ENCODE results near the gene SLC25A22. TPM values are rescaled to one million over a fixed set of nuclear protein-coding genes. Genes with fewer than 3 reads are reported as not detected.

The SLC25A22 gene
- total RNA-seq, 2 donors from 2014 or later: 10.7 to 16.9 TPM

DNA sequence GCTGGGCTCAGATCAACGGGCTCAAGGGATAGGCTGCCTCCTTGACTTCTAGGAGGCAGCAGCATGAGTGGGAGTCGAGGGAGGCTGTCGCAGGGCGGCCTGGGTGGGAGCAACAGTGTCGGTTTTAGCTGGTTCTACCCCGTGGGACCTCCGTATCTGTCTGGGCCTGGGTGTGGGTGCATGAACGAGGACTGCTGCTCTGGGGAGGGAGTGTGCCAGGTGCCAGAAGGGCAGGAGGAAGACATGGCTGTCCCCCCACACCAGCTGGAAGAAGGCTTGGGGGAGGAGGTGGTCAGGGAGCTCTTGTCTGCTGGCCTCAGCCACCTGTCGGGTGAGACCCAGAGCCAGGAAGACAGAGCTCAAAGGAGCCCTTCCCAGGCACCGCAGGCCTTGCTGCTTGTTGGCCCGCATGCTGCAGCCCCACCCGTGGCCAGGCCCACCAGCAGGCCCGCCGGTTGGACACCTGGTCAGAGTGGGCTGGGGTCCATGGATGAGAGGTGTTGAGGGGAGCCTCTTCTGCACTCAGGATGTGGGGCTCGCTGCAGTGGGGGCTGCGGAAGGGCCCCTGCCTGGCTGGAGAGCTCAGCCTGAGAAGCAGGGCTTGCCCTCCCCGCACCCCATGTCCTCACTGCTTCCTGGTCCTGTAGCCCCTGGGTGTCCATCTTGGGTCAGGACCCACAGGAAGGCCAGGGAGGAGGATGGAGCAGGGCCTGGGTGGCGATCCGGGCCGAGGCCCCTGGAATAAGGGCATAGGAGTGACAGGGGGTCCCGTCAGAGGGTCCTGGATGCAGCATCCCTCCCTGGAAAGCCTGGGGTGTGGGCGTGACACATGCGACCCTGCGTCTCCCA lies 11.6 kb downstream of the SLC25A22 start:
- Histone ChIP-seq H3K4me1 (ENCODE audit: control insufficient read depth in 1 of 2, low read depth in 2 of 2) (peaks cover 0 to 16% of the 10 kb centered on the region in 2 donors), H3K4me3 (no peak overlapping the region), H3K27me3 (replicated peaks; ENCODE audit: insufficient read depth) (peaks cover 8% of the 10 kb centered on the region), H3K27ac (no peak overlapping the region), H3K36me3 (no peaks in the 10 kb centered on the region), H3K9me3 (no peaks in the 10 kb centered on the region)
- ATAC-seq (ENCODE audit: insufficient number of reproducible peaks, low FRiP score, low read depth): no peak
- TF ChIP-seq, protein P1, sequence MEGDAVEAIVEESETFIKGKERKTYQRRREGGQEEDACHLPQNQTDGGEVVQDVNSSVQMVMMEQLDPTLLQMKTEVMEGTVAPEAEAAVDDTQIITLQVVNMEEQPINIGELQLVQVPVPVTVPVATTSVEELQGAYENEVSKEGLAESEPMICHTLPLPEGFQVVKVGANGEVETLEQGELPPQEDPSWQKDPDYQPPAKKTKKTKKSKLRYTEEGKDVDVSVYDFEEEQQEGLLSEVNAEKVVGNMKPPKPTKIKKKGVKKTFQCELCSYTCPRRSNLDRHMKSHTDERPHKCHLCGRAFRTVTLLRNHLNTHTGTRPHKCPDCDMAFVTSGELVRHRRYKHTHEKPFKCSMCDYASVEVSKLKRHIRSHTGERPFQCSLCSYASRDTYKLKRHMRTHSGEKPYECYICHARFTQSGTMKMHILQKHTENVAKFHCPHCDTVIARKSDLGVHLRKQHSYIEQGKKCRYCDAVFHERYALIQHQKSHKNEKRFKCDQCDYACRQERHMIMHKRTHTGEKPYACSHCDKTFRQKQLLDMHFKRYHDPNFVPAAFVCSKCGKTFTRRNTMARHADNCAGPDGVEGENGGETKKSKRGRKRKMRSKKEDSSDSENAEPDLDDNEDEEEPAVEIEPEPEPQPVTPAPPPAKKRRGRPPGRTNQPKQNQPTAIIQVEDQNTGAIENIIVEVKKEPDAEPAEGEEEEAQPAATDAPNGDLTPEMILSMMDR (IDR thresholded peaks at IDR 0.05): no peak
- no peak for DNase-seq (ENCODE audit: low spot score)

DNA sequence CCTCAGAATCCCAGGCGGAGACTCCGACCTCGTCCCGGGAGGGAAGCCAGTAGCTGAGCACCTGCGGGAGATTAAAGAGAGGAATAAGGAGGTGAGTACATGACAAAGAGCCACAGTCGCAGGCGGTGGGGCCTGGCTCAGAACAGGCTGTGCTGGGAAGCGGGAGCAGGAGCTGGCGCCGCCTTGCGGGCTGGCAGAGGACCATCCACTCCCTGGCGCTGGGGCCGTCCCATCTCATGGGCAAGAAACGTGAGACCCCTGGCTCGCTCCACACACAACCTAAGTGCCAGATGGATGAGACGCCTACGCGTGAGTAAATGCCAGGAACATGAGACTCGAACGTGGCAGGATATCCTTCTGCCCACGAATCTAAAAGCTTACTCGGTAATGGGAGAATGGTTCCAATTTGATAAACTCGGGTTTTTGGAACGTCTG lies 14.5 kb downstream of the SLC25A22 start:
- H3K4me1 ChIP-seq (ENCODE audit: control insufficient read depth in 1 of 2, low read depth in 2 of 2): peaks cover 0 to 16% of the 10 kb centered on the region in 2 donors
- TF ChIP-seq, protein P1 (IDR thresholded peaks at IDR 0.05): peak; percentile 51

DNA sequence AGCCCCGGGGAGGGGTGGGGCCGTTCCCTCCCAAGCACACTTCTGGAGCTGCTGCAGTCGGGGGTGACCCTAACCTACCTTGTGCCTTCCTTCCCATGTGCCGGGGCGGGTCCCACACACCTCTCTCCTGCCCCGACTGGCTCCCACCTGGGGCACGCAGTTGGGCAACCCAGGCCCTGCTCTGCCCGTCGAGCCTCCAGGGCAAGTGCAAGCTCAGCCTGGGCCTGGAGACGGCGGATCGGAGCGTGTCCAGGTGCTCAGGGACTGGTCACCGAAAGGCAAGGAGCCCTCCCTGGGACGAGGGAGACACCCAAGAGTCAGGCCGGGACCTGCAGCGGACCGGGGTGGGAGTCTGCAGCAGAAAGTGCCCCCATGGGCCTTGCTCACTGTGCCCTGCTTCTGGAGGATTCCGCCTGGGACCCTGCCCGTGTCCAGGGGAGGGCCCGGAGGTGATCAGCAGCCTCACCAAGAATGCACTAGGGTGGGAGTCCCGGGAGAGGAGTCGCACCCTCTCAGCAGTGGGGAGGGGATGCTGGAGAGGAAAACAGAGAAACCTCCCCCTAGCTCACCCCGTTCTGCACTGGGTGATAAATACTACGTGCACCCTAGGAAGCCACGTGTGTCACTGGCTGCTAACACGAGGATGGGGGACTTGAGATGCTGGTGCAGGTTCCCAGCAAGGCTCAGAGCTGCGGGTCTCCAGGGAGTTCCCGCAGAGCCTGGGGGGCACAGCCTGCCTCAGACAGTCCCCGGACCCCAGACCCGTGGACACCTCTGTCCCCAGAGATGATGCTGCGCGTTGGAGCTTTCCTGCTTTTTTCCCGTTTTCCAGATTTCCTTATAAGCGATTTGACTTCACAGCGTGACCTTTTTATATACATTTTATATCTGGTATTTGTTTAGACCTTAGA lies 15.6 kb downstream of the SLC25A22 start:
- Histone ChIP-seq H3K4me1 (ENCODE audit: control insufficient read depth in 1 of 2, low read depth in 2 of 2) (peaks cover 4 to 25% of the 10 kb centered on the region in 2 donors), H3K4me3 (no peak overlapping the region), H3K27ac (no peak overlapping the region), H3K9me3 (no peaks in the 10 kb centered on the region), H3K27me3 (replicated peaks; ENCODE audit: insufficient read depth) (no peaks in the 10 kb centered on the region), H3K36me3 (no peaks in the 10 kb centered on the region)
- ATAC-seq (ENCODE audit: insufficient number of reproducible peaks, low FRiP score, low read depth) (no peak), DNase-seq (ENCODE audit: low spot score) (no peak)
- TF ChIP-seq, protein P1 (IDR thresholded peaks at IDR 0.05): no peak

More for the DNA sequence above, 14.5 kb downstream of the SLC25A22 start:
- no peaks in the 10 kb centered on the region for H3K9me3 ChIP-seq
- DNase-seq (ENCODE audit: low spot score) (peak; percentile 47), ATAC-seq (ENCODE audit: insufficient number of reproducible peaks, low FRiP score, low read depth) (peak; percentile 58)
- H3K36me3 ChIP-seq: no peaks in the 10 kb centered on the region
- peak overlapping the region; percentile 15 to 41 for H3K27ac ChIP-seq
- H3K4me3 ChIP-seq: peak overlapping the region; percentile 47
- H3K27me3 ChIP-seq (replicated peaks; ENCODE audit: insufficient read depth): peaks cover under 1% of the 10 kb centered on the region

DNA sequence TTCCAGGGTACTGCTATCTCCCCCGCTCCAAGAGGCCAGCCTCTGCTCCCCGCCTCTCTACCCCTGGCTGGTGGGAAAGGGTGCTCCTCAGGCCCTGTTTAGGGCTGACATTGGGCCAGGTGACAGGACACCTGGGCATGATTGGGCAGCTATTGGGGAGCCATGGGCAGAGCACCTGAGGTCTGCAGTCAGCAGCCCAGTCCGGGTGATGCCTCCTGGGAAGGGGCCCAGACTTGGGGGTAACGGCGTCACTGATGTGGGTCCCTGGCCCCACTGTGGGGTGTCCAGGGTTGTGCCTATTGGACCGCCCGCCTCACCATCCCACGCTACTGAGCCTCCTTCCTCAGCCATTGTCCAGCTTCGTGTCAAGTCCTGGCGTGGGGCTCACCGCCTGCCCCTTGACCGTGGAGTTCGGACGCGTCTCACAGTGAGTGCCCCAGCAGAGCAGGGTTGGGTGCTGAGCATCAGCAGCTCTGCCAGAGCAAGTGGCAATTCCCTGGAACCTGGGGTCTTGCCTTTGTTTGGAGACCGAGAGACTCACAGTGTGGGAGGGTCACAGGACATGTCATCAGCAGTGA lies 18.0 kb downstream of the SLC25A22 start:
- no peak for ATAC-seq (ENCODE audit: insufficient number of reproducible peaks, low FRiP score, low read depth)
- Histone ChIP-seq H3K4me1 (ENCODE audit: control insufficient read depth in 1 of 2, low read depth in 2 of 2) (peaks cover 15 to 41% of the 10 kb centered on the region in 2 donors), H3K9me3 (no peaks in the 10 kb centered on the region), H3K27ac (no peak overlapping the region), H3K4me3 (no peak overlapping the region), H3K36me3 (no peaks in the 10 kb centered on the region), H3K27me3 (replicated peaks; ENCODE audit: insufficient read depth) (no peaks in the 10 kb centered on the region)
- TF ChIP-seq, protein P1 (IDR thresholded peaks at IDR 0.05): no peak
- no peak for DNase-seq (ENCODE audit: low spot score)

All from thoracic aorta (tissue), 2 donors.